ENCODE results near the gene AMOTL1.

AMOTL1 gene

GRCh38 chr11:94728541-94728940, 39.6 kb upstream of the AMOTL1 start:
- no peak for DNase-seq (ENCODE audit: low read depth)
- TF ChIP-seq CTCF (conservative IDR thresholded peaks at IDR 0.05; ENCODE audit: low read depth, low read length) = no peak
- no peak overlapping the region for H3K4me3 ChIP-seq (ENCODE audit: low read length)

- TF ChIP-seq CTCF (conservative IDR thresholded peaks at IDR 0.05; ENCODE audit: low read depth, low read length) = no peak
- DNase-seq (ENCODE audit: low read depth) = no peak
- H3K4me3 ChIP-seq (ENCODE audit: low read length) = no peak overlapping the region
Measured at GRCh38 chr11:94728966-94729751, 39.0 kb upstream of the AMOTL1 start.

GRCh38 chr11:94730153-94730552, 38.0 kb upstream of the AMOTL1 start:
- DNase-seq (ENCODE audit: low read depth) = no peak
- H3K4me3 ChIP-seq (ENCODE audit: low read length) = no peak overlapping the region
- no peak for TF ChIP-seq CTCF (conservative IDR thresholded peaks at IDR 0.05; ENCODE audit: low read depth, low read length)

DNA sequence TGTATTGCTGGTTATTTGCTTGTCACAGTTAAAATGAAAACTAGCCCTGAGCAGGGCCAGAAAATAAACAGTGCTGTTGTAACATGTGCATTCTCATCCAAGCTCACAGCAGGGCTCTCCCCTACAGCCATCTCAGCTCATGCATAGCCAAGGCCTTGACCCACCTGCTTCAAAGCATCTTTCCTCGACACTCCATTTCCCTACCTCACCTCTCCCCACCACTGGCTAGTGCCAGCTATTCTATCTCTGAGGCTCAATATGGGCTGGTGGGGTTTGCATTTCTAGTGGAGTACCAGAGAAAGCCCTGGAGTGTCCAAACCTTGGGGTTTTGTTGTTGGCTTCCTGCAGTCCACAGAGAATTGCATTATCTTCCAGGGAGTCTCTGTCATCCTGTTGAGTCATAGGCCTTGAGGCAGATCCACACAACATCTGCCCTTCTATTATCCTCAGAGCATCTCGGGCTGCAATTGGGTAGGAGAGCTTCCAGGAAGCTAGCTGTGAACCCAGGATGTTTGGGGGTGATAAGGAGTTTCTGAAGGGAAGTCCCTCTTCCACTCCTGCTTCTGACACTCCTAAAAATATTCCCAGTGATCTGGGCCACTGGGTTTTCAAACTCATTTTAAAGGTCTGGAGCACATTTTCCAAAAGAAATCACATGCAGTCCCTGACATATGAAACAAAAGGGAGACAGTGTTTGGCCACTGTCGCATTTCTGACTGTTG, 36.1 kb upstream of the AMOTL1 start:
- TF ChIP-seq CTCF (conservative IDR thresholded peaks at IDR 0.05; ENCODE audit: low read depth, low read length) = no peak
- no peak overlapping the region for H3K4me3 ChIP-seq (ENCODE audit: low read length)
- no peak for DNase-seq (ENCODE audit: low read depth)

DNA sequence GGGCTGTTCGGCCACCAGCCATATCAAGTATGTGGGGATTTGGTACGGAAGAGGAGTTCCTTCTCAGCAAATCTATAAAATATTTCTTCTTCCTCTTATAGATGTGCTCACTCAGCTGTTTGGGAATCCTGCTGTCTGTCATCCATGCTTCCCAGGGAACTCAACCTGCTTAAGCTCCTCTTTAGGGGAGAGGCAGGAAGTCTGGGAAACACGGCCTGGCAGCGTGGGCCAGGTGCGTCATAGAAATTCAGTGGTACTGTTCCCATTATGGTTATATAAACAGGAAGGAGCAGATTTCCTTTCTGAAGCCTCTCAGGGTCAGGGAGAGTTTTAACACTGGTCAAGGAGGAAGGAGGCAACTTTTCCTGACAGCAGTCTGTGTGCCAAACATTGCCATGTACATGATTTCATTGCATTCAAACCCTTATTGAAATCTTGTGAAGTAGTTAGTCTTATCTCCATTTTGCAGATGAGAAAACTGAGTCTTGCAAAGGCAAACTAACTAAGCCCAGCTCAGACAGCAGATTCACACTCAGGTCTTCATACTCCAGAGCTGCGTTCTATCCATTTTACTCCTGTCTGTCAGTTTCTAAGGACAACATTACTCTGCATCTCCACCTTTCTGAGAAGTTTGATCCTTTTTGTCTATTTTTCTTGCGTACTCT, 35.4 kb upstream of the AMOTL1 start:
- DNase-seq (ENCODE audit: low read depth) = no peak
- no peak overlapping the region for H3K4me3 ChIP-seq (ENCODE audit: low read length)
- TF ChIP-seq CTCF (conservative IDR thresholded peaks at IDR 0.05; ENCODE audit: low read depth, low read length) = no peak

- H3K4me3 ChIP-seq (ENCODE audit: low read length) = no peak overlapping the region
- no peak for DNase-seq (ENCODE audit: low read depth)
- no peak for TF ChIP-seq CTCF (conservative IDR thresholded peaks at IDR 0.05; ENCODE audit: low read depth, low read length)
Measured at GRCh38 chr11:94734563-94735275, 33.4 kb upstream of the AMOTL1 start.
